CD4-positive, alpha-beta memory T cell (primary cell): Measurements from ENCODE around the gene SPC24. TPM values are rescaled to one million over a fixed set of nuclear protein-coding genes. Genes with fewer than 3 reads are reported as not detected.
"Not testable (repeated sequence)": the region's sequence is repeated elsewhere in the genome, so short reads cannot be mapped to it uniquely, and the experiment has no call there.

Experiments used
- CTCF ChIA-PET: fragments of 350-600 bp; sonication (Branson Sonifier 250); formaldehyde crosslinking; loops from one replicate; lab custom pipeline; 2021; ENCODE audit warnings: inconsistent platforms; ENCODE audit not compliant: partially characterized antibody; lab: Charles Lee
- POLR2A ChIA-PET: fragments of 350-600 bp; sonication (Branson Sonifier 250); formaldehyde crosslinking; loops from one replicate; lab custom pipeline; 2021; ENCODE audit not compliant: partially characterized antibody; lab: Charles Lee
- DNase-seq, 5 donors: peaks; one replicate each; pipeline versions ENCODE4 v3.0.0 to v3.0.0-alpha.2; 2020 to 2022; ENCODE audit warnings: mixed read lengths in 1 of 5
- H3K27ac ChIP-seq: one replicate; pipeline ENCODE4 v1.7.0; 2013; ENCODE audit warnings: low read depth, low read length
- H3K27me3 ChIP-seq: 2 replicates; pipeline ENCODE4 v1.7.0; 2013; ENCODE audit warnings: mild to moderate bottlenecking, low read length, moderate library complexity; ENCODE audit not compliant: insufficient read depth
- H3K36me3 ChIP-seq: 2 replicates; pipeline ENCODE4 v1.7.0; 2013; ENCODE audit warnings: mild to moderate bottlenecking, low read length, moderate library complexity; ENCODE audit not compliant: insufficient read depth
- H3K4me1 ChIP-seq: 2 replicates; pipeline ENCODE4 v1.7.0; 2013; ENCODE audit warnings: mild to moderate bottlenecking, low read length, moderate library complexity; ENCODE audit not compliant: insufficient read depth
- H3K4me3 ChIP-seq, 2 donors: one replicate each; pipeline ENCODE4 v1.7.0; 2013; ENCODE audit warnings: low read length in 2 of 2, mild to moderate bottlenecking in 1 of 2
- H3K9me3 ChIP-seq, 2 donors: one replicate each; pipeline ENCODE4 v1.7.0; 2013; ENCODE audit warnings: low read length in 2 of 2, control low read depth in 1 of 2; ENCODE audit not compliant: control insufficient read depth in 1 of 2
- H3K27ac Mint-ChIP-seq, 7 donors: one replicate each; pipeline ENCODE4 v1.8.0; 2020 to 2021; ENCODE audit warnings: mixed read lengths in 7 of 7, mild to moderate bottlenecking in 6 of 7, inconsistent platforms in 3 of 7, moderate library complexity in 3 of 7
- H3K27me3 Mint-ChIP-seq, 2 donors: one replicate each; pipeline ENCODE4 v1.8.0; 2020 to 2021; ENCODE audit warnings: mixed read lengths in 2 of 2
- H3K36me3 Mint-ChIP-seq, 2 donors: one replicate each; pipeline ENCODE4 v1.8.0; 2020 to 2021; ENCODE audit warnings: mixed read lengths in 2 of 2, inconsistent platforms in 1 of 2, mild to moderate bottlenecking in 1 of 2
- H3K4me1 Mint-ChIP-seq, 4 donors: one replicate each; pipeline ENCODE4 v1.8.0; 2020 to 2021; ENCODE audit warnings: mixed read lengths in 4 of 4, mild to moderate bottlenecking in 1 of 4
- H3K4me3 Mint-ChIP-seq, 8 donors: one replicate each; pipeline ENCODE4 v1.8.0; 2020 to 2021; ENCODE audit warnings: mixed read lengths in 8 of 8, mild to moderate bottlenecking in 7 of 8, moderate library complexity in 6 of 8, inconsistent platforms in 3 of 8
- H3K9me3 Mint-ChIP-seq, 8 donors: one replicate each; pipeline ENCODE4 v1.8.0; 2020 to 2021; ENCODE audit warnings: mixed read lengths in 8 of 8, mild to moderate bottlenecking in 5 of 8, inconsistent platforms in 3 of 8, moderate library complexity in 1 of 8
- intact Hi-C: fragments of 100-400 bp; cut with micrococcal nuclease; formaldehyde crosslinking; loops from one replicate; pipeline ENCODE4 v1.15.1; 2023
- polyA plus RNA-seq, 2 donors: library from polyadenylated mRNA; unstranded; fragments of 300-500 nt; fragmentation: Illumina TruSeq; gene quantifications; one replicate each; pipeline ENCODE4 v1.2.3, GENCODE V29; 2021
- total RNA-seq, 2 experiments: library from RNA; stranded (reverse); gene quantifications; one replicate each; pipeline ENCODE4 v1.2.3, GENCODE V29; 2021

The SPC24 gene
- total and polyA plus RNA-seq, 4 experiments from 2014 or later: 0.32 to 1.9 (median 0.84) TPM; not detected in 1

GRCh38 chr19:11102944-11103343 lies 52.6 kb downstream of the SPC24 start:
- ChIA-PET POLR2A (no interaction called here), CTCF (interaction anchor here (0.6 kb wide), 1 partner anchor 168 kb away, joined by 3 read pairs; no protein-coding TSS in a partner anchor)

GRCh38 chr19:11101057-11101456 lies 54.5 kb downstream of the SPC24 start:
- H3K27me3 ChIP-seq: no peaks in the 10 kb centered on the region
- H3K36me3 ChIP-seq: peaks cover 29% of the 10 kb centered on the region
- H3K4me3 ChIP-seq: no peak overlapping the region
- intact Hi-C loops: no loop called here
- H3K4me1 Mint-ChIP-seq: peaks cover 10 to 18% (median 14%) of the 10 kb centered on the region in 4 donors
- DNase-seq: no peak
- CTCF ChIA-PET: interaction anchor here (0.6 to 3.5 kb wide), 2 partner anchors 25 to 97 kb away, joined by 3 to 13 read pairs; no protein-coding TSS in a partner anchor
- H3K9me3 Mint-ChIP-seq: peaks cover 0 to 9% (median 2%) of the 10 kb centered on the region in 8 donors
- no peaks in the 10 kb centered on the region for H3K9me3 ChIP-seq
- H3K27ac Mint-ChIP-seq: no peak overlapping the region
- peaks cover 29 to 40% of the 10 kb centered on the region in 2 donors for H3K36me3 Mint-ChIP-seq
- POLR2A ChIA-PET: interaction anchor here (0.6 to 1.9 kb wide), 2 partner anchors 9 to 11 kb away, joined by 3 to 13 read pairs; partner anchors contain the start of gene LDLR
- no peak overlapping the region for H3K27ac ChIP-seq
- H3K27me3 Mint-ChIP-seq: no peaks in the 10 kb centered on the region
- H3K4me1 ChIP-seq: peaks cover 21% of the 10 kb centered on the region
- H3K4me3 Mint-ChIP-seq: no peak overlapping the region

More at GRCh38 chr19:11102944-11103343, 52.6 kb downstream of the SPC24 start:
- Histone ChIP-seq H3K27me3 (no peaks in the 10 kb centered on the region), H3K9me3 (no peaks in the 10 kb centered on the region), H3K4me3 (no peak overlapping the region), H3K4me1 (peaks cover 6% of the 10 kb centered on the region), H3K27ac (no peak overlapping the region), H3K36me3 (peaks cover 41% of the 10 kb centered on the region)
- Mint-ChIP-seq H3K27ac (peak overlapping the region in 1 of 7 donors; percentile 37), H3K4me3 (no peak overlapping the region), H3K36me3 (peaks cover 33 to 40% of the 10 kb centered on the region in 2 donors), H3K4me1 (peaks cover 3 to 7% (median 7%) of the 10 kb centered on the region in 4 donors), H3K9me3 (peaks cover 0 to 9% (median 1%) of the 10 kb centered on the region in 8 donors), H3K27me3 (no peaks in the 10 kb centered on the region)
- intact Hi-C loops: no loop called here
- DNase-seq: no peak

GRCh38 chr19:11100049-11100448 lies 55.5 kb downstream of the SPC24 start:
- intact Hi-C loops: no loop called here

GRCh38 chr19:11098861-11099260 lies 56.7 kb downstream of the SPC24 start:
- H3K9me3 Mint-ChIP-seq: peaks cover 0 to 9% (median 2%) of the 10 kb centered on the region in 8 donors
- peak overlapping the region in 5 of 7 donors; percentile 38 to 90 (median 65) for H3K27ac Mint-ChIP-seq
- POLR2A ChIA-PET: interaction anchor here (0.9 kb wide), 1 partner anchor 8 kb away, joined by 3 read pairs; no protein-coding TSS in a partner anchor
- Histone ChIP-seq H3K36me3 (peaks cover 16% of the 10 kb centered on the region), H3K27me3 (no peaks in the 10 kb centered on the region), H3K27ac (no peak overlapping the region), H3K4me1 (peaks cover 41% of the 10 kb centered on the region), H3K4me3 (no peak overlapping the region), H3K9me3 (no peaks in the 10 kb centered on the region)
- no peaks in the 10 kb centered on the region for H3K27me3 Mint-ChIP-seq
- DNase-seq: no peak
- H3K4me1 Mint-ChIP-seq: peaks cover 18 to 37% (median 29%) of the 10 kb centered on the region in 4 donors
- H3K36me3 Mint-ChIP-seq: peaks cover 28 to 43% of the 10 kb centered on the region in 2 donors
- H3K4me3 Mint-ChIP-seq: no peak overlapping the region
- intact Hi-C loops: no loop called here
- CTCF ChIA-PET: no interaction called here

More at GRCh38 chr19:11100049-11100448, 55.5 kb downstream of the SPC24 start:
- H3K4me3 ChIP-seq: no peak overlapping the region
- ChIA-PET CTCF (interaction anchor here (0.6 to 3.5 kb wide), 2 partner anchors 24 to 26 kb away, joined by 3 to 13 read pairs; no protein-coding TSS in a partner anchor), POLR2A (interaction anchor here (1.9 kb wide), 1 partner anchor 10 kb away, joined by 13 read pairs; the partner anchor contains the start of gene LDLR)
- H3K27me3 Mint-ChIP-seq: no peaks in the 10 kb centered on the region
- H3K4me1 Mint-ChIP-seq: peaks cover 14 to 28% (median 22%) of the 10 kb centered on the region in 4 donors
- no peaks in the 10 kb centered on the region for H3K9me3 ChIP-seq
- no peak for DNase-seq
- H3K36me3 Mint-ChIP-seq: peaks cover 29 to 40% of the 10 kb centered on the region in 2 donors
- H3K27me3 ChIP-seq: no peaks in the 10 kb centered on the region
- peak overlapping the region in 3 of 7 donors; percentile 4 to 61 (median 35) for H3K27ac Mint-ChIP-seq
- H3K36me3 ChIP-seq: peaks cover 22% of the 10 kb centered on the region
- H3K9me3 Mint-ChIP-seq: peaks cover 0 to 9% (median 2%) of the 10 kb centered on the region in 8 donors
- H3K27ac ChIP-seq: no peak overlapping the region
- peak overlapping the region in 1 of 8 donors; percentile 57 for H3K4me3 Mint-ChIP-seq
- peaks cover 31% of the 10 kb centered on the region for H3K4me1 ChIP-seq

GRCh38 chr19:11098327-11098726 lies 57.3 kb downstream of the SPC24 start:
- H3K9me3 ChIP-seq: no peaks in the 10 kb centered on the region
- ChIA-PET POLR2A (interaction anchor here (1.5 kb wide), 1 partner anchor 9 kb away, joined by 5 read pairs; the partner anchor contains the start of gene LDLR), CTCF (no interaction called here)
- H3K36me3 Mint-ChIP-seq: peaks cover 25 to 38% of the 10 kb centered on the region in 2 donors
- H3K4me1 Mint-ChIP-seq: peaks cover 20 to 42% (median 32%) of the 10 kb centered on the region in 4 donors
- H3K9me3 Mint-ChIP-seq: peaks cover 0 to 9% (median 2%) of the 10 kb centered on the region in 8 donors
- H3K4me1 ChIP-seq: peaks cover 46% of the 10 kb centered on the region
- H3K27me3 ChIP-seq: no peaks in the 10 kb centered on the region
- intact Hi-C loops: no loop called here
- no peak overlapping the region for H3K4me3 Mint-ChIP-seq
- peaks cover 16% of the 10 kb centered on the region for H3K36me3 ChIP-seq
- H3K27ac Mint-ChIP-seq: no peak overlapping the region
- no peak overlapping the region for H3K4me3 ChIP-seq
- no peaks in the 10 kb centered on the region for H3K27me3 Mint-ChIP-seq
- no peak overlapping the region for H3K27ac ChIP-seq
- no peak for DNase-seq

- CTCF ChIA-PET: interaction anchor here (0.8 to 5.6 kb wide), 3 partner anchors 30 to 439 kb away, joined by 3 to 59 read pairs (median 41); no protein-coding TSS in a partner anchor
- H3K4me3 Mint-ChIP-seq, H3K9me3 Mint-ChIP-seq, H3K9me3 ChIP-seq, intact Hi-C loops, H3K4me3 ChIP-seq, DNase-seq, H3K27me3 ChIP-seq, H3K27me3 Mint-ChIP-seq, H3K36me3 ChIP-seq, H3K27ac ChIP-seq: not testable (repeated sequence)
- peaks cover 55% of the 10 kb centered on the region for H3K4me1 ChIP-seq
- POLR2A ChIA-PET: interaction anchor here (1.5 kb wide), 2 partner anchors 8 to 155 kb away, joined by 3 to 5 read pairs; partner anchors contain the start of gene LDLR
- peaks cover 16 to 31% of the 10 kb centered on the region in 2 donors for H3K36me3 Mint-ChIP-seq
- peak overlapping the region in 3 of 7 donors; percentile 50 to 72 (median 56) for H3K27ac Mint-ChIP-seq
- peaks cover 22 to 52% (median 37%) of the 10 kb centered on the region in 4 donors for H3K4me1 Mint-ChIP-seq
Measured at GRCh38 chr19:11097367-11097766, 58.2 kb downstream of the SPC24 start.
